SK-N-MC (cell line): ENCODE measurements around the gene LYPD4.

ENCODE experiments used
- EZH2 ChIP-seq: fragments of 200-600 bp; sonication (generic); IDR thresholded peaks from one replicate; pipeline ENCODE4 v1.6.1; 2017; ENCODE audit warnings: antibody characterized with exemption
- FOXP2 ChIP-seq: optimal IDR thresholded peaks from 2 replicates; pipeline ENCODE3; 2011; ENCODE audit warnings: mild to moderate bottlenecking, moderate library complexity; ENCODE audit not compliant: insufficient read depth; ENCODE audit errors: extremely low read length, control extremely low read depth
- POLR2AphosphoS5 ChIP-seq: IDR thresholded peaks from 2 replicates; pipeline ENCODE4 v1.6.1; 2012; ENCODE audit warnings: mild to moderate bottlenecking, low read depth, low read length, borderline replicate concordance

GRCh38 chr19:41869374-41869955 lies 25.0 kb upstream of the LYPD4 start:
- no peak for TF ChIP-seq EZH2
- TF ChIP-seq POLR2AphosphoS5 = no peak; the same call in 1 of the 2 replicates
- TF ChIP-seq FOXP2 = no peak
